ENCODE measurements around the gene CEACAM6.
"Not testable (repeated sequence)": the region's sequence is repeated elsewhere in the genome, so short reads cannot be mapped to it uniquely, and the experiment has no call there.

CEACAM6 gene

GRCh38 chr19:41755328-41755913 is at the start of gene CEACAM6:
Gene CEACAM6 (plus strand): TSS chr19:41755530. CDS start chr19:41755639, 109 bp downstream.
- no peak for DNase-seq

GRCh38 chr19:41706741-41707501 is 48.4 kb upstream of the CEACAM6 start:
- peak; percentile 56 for DNase-seq

DNA sequence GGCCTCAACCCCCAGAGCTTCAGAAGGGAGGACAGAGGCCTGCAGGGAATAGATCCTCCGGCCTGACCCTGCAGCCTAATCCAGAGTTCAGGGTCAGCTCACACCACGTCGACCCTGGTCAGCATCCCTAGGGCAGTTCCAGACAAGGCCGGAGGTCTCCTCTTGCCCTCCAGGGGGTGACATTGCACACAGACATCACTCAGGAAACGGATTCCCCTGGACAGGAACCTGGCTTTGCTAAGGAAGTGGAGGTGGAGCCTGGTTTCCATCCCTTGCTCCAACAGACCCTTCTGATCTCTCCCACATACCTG is 47.9 kb upstream of the CEACAM6 start:
- DNase-seq = no peak

GRCh38 chr19:41707871-41708371 is 47.4 kb upstream of the CEACAM6 start:
- DNase-seq = no peak

- DNase-seq = no peak
Measured at GRCh38 chr19:41708481-41708880, 46.8 kb upstream of the CEACAM6 start, which contains the start of gene CEACAM5. Gene CEACAM5 (plus strand): TSS chr19:41708626. CDS start chr19:41708732, 106 bp downstream.

DNA sequence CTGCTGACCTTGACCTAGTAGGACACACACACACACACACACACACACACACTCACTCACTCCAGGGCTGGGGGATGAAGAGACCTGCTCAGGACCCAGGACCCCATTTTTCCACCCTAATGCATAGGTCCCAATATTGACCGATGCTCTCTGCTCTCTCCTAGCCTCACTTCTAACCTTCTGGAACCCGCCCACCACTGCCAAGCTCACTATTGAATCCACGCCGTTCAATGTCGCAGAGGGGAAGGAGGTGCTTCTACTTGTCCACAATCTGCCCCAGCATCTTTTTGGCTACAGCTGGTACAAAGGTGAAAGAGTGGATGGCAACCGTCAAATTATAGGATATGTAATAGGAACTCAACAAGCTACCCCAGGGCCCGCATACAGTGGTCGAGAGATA is 45.8 kb upstream of the CEACAM6 start:
- not testable (repeated sequence) for DNase-seq

- no peak for DNase-seq
Measured at GRCh38 chr19:41709951-41710645, 45.2 kb upstream of the CEACAM6 start.

GRCh38 chr19:41711376-41712261 is 43.7 kb upstream of the CEACAM6 start:
- DNase-seq = no peak

DNA sequence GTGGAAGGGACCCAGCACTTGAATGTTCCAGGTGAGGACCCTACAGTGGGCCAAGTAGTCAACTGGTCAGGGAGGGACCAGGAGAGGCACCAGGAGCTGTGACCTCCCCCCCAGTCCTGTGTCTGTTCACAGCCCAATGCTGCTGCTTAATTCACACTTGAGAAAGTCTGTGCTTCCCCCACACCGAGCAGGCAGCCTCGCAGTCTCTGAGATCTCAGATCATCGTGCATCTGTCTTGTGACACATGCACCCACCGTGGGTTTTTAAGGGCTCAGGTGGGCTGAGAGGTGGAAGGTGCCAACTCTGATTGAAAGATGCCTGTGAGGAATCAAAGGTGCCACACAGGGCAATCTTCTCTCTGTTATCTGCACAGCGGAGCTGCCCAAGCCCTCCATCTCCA is 40.7 kb upstream of the CEACAM6 start:
- DNase-seq = no peak

DNA sequence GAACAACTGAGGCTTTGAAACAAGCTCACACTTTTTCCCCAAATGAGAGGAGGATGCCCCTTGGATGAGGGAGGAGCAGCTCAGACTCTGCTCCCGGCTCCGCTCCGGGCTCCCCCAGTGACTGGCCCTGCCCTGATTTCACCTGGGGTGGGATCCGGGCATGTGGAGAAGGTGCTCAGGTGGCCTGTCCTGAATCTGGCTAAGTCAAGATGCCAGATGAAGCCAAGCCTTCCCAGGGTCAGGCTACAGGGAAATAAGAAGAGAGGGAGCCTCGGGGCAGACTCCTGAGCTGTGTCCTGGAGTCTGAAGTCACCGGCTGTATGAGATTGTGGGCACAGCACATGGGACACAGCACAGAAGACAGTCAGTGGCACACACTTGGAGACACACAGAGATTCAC is 36.6 kb upstream of the CEACAM6 start:
- DNase-seq = no peak

DNA sequence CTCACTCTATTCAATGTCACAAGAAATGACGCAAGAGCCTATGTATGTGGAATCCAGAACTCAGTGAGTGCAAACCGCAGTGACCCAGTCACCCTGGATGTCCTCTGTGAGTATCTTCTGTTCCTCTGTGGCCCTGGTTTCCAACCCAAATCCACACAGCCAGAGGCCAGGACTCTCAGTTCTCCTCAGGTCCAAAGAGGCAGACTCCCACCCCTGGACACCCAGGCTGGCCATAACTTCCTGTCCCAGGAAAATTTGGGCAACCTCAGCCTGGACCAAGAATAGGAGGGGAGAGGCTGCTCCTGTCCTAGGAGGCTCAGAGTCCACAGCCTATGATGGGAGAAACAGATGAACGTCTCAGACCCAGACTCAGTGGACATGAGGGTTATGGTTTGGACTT is 35.2 kb upstream of the CEACAM6 start:
- DNase-seq = no peak

DNA sequence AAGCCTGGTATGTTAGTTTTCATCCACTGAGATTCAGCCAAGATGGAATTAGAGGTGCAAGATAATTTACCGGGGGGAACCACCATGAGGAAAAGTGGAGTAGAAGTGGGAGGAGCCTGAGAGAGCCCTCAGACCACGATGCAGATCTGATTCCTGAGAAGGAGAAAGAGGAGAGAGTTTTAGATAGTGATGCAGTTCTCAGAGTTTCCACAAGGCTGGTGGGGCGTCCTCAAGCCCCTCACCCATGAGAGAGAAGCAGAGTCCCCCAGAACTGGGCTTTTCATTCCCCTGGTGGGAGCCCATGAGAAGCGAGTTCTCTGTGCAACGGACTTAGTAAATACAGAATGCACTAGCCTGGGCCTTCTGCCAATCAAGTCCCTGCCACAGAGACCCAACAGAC is 28.8 kb upstream of the CEACAM6 start:
- DNase-seq = no peak

DNA sequence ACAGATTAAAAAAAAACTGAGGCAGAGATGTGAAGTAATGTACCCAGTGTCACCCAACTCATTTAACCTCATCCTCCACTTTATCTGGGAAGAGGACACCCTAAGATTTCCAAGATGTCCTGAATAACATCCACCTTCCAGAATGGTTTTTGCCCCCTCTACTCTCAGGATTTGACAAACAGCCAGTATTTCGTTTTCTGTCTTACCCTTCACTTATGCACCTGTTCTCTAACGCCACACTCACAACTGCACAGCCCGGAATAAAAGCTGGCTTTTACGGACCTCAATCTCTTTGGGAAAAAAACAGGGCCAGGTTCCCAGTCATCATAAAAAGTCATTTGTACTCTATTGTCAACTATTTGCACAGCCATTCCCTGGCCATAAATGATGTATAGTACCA is 21.2 kb upstream of the CEACAM6 start:
- DNase-seq = no peak

DNA sequence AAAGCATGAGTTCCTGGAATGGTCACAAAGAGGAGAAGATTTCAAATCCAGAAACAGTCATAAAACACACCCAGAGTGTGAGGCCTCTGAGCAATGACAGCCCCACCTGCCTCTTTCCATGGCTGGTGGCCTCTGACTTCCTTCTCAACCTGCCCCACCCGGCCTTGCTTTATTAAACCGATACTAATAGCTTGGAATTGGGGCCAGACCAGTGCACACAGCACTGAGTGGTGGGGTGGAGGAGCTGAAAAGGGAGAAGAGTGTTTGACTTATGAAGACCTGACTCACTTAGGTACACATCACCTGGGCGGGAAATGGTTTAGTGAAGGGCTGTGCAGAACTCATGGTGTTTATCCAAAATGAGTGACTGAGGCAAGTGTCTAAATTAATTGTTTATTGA is 20.7 kb upstream of the CEACAM6 start:
- DNase-seq = no peak

DNA sequence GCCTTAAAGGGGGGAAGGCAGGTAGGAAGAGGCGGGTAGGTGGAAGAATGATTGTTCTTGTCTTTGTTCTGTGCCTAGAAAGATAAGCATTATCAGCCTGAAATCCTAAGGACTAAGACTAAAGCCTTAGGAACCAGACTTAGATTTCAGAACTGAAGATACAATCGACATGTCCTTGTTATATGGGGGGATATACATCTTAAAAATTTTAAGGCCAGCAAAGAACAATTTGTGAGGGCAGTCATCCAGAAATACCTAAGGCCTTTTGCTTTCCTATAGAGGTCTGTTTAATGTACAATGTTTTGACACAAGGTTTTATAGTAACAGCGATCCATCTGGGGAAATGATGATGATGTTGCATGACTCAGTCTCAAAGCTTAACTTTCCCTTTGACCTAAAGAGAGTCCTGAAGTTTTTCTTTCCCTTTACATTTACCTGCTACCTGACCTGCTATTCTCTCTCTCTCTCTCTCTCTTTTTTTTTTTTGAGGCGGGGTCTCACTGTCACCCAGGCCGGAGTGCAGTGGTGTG is 20.2 kb upstream of the CEACAM6 start:
- no peak for DNase-seq

DNA sequence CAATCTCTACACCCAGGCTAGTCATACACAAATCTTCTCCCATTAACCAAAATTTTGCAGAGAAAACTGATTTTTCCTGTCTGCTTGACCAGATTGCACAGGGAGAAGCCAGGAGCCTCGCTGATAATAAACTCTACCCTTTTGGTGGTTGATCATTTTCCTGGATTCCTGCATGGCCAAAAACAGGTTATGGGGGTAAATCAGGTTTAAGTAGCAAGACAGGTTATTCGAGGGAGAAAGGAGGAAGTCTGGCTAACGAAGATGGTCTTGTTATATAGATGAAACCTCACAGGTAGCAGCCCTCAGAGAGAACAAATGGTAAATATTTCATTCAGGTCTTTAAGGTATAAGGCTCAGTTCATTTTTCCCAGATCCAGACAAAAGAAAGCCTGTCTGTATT is 16.0 kb upstream of the CEACAM6 start:
- no peak for DNase-seq

GRCh38 chr19:41740415-41741243 is 14.7 kb upstream of the CEACAM6 start:
- DNase-seq = no peak

DNA sequence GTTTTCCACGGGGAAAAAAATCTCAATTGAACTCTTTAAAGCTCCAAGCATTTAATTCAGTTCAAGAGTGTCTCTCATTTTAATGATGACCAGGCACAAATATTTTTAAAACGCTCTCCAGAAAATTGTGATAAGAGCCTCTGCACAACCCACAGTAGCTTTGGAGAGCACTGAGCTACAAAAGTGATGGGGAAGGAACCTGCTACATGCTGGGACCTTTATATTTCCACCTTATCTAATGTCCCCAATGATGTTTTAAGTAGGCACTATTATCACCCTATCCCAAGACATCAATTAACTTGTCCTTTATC is 14.1 kb upstream of the CEACAM6 start:
- no peak for DNase-seq

GRCh38 chr19:41744850-41745249 is 10.5 kb upstream of the CEACAM6 start:
- no peak for DNase-seq

- no peak for DNase-seq
Measured at GRCh38 chr19:41745756-41746155, 9.6 kb upstream of the CEACAM6 start.

GRCh38 chr19:41746593-41747227 is 8.6 kb upstream of the CEACAM6 start:
- DNase-seq = peak; percentile 14

All from activated gamma-delta T cell treated with Interleukin-2 at 50 U/mL for 16 hours (primary cell).